Activated CD4-positive, CD25-positive, alpha-beta regulatory T cell (primary cell): ENCODE measurements around the gene GPR84.

ENCODE experiments used
- DNase-seq, 4 experiments: peaks; one replicate each; lab custom pipeline; 2025; lab: John Stamatoyannopoulos, UW

The GPR84 gene

DNA sequence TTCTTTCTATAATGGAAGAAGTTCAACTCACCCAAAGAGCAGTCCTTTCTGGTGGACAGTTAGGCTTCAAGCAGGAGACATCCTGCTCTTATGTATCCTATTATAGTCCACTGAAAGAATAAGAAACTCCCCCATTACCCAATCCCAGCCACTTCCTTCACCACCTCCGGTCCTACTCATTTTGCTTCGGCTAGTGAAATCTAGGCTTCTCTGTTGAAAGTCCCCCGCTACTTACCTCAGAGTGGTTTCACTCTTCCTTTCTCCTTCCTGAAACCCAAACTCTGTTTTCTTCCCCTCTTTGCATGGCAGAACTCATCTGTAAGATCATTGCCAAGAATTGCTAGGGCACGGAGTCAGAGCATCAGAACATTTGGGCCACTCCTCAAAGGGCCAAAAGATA lies at the start of gene GPR84:
Gene GPR84, minus strand, starts transcription at position 74 of the 400 bp plus-strand sequence. CDS start 635 bp downstream, outside the sequence.
- DNase-seq = no peak

DNA sequence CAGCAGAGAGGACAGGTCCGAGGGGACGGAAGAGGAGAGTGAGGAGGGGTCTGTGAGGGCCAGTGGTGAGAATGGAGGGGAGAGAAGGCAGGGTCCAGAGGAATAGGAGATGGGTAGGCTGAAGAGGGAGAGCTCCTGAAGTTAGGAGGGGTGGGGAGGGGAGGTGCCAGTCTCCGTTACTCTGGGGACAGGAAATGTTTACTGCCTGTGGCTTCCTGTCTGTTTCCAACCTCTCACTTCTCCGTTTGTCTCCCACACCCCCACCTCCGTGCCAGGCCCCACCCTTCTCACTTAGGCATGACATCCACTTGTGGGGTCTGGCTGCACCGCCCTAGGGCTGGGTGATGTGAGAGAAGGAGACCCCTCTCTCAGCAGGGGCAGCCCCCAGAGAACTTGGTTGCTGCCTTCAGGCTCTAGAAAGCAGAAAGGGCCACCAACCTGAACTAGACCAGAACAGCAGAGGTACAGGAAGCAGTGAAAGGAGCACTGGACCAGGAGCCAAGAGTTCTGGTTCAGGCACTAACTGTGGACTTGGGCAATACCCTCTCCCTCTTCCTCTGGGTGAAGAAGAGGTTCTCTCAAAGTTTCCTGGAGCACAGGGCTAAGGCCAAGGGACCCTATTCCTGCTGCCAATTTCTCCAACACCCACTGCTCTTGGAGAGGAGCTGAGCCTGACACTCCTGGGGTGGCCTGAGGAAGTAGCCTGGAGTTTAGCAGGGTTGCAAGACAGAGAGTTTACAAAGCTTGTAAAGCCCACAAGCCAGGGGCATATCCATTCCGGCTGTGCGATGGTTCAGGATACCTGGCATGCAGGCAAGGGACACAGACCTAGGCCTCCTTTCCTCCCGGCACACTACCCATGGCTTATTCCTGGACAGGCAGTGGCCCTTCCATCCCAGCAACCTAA lies 49.3 kb upstream of the GPR84 start:
- peak in 2 of 4 experiments; percentile 54 to 70 for DNase-seq

DNA sequence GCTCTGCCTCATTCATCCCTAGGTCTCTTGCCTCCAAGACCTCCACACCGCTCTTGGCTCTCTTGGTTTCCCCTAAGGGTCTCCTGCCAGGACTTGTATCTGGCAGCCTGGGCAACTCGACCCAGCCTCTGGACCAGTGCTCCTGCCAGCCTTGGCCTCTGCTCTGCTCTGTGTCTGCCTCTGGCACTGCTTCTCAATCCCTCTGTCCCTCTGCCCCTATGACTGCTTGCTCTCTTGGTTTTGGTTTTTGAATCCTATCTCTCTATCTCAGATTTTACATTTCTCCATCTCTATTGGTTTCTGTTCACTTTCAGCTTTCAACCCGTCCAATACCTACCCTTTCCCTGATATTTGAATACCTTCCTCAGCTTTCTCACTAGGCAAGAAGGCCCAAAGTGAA lies 48.5 kb upstream of the GPR84 start:
- DNase-seq = no peak

DNA sequence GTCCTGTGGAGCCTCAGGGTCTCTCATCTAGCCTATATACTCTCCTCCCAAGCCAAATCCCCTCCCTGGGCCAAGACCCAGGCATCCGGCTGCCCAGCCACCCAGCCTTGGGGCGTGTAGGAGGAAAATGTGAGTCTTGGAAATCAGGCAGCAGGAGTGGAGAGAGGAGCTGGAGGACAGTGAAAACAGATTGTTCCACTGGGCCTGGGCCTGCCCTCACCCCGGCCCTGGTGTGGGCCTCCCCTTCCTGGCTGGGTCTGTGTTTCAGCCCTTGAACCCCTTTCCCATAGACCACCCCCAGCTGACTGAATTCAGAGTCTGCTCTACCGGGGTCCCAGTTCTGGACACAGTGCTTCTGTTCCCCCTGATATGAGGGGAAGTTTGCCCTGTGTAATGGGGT lies 48.1 kb upstream of the GPR84 start:
- no peak for DNase-seq

DNA sequence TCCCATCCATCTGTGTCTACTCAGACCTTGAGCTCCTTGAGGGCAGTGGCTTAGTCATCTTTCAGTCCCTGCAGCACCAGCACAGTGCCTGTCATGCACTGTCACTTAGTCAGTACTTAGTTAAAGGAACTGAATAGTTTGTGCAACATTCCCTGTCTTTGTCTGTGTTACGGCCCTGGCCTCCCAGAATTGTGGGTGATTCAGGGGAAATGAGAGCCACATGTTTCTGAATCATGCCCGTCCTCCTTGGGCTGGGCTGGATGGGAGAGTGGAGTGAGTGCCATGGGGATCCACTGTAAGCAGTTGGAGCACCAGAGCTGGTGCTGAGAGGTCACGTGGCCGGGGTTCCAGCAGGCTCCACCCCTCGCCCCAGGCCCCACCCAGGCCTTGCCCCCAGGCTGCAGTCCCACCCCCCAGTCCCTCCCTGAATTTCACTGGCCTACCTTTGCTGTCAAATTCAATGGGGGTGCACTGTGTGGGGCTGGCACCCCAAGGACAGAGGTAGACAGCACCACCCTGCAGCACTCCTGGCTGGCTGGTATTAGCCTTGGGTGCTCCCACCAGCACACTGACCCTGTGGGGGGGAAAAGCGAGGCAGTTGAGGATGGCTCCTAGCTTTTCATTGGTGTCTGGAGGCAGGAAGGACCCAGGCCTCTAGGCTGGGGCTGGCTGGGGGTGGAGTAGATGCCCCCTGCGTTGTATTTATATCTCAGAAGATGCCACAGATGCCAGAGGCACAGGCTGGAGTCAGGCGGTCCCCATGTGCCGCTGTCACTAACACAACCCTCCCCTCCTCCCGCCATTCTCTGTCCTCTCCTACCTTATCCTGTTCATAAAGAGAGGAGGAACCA lies 47.3 kb upstream of the GPR84 start:
- no peak for DNase-seq

DNA sequence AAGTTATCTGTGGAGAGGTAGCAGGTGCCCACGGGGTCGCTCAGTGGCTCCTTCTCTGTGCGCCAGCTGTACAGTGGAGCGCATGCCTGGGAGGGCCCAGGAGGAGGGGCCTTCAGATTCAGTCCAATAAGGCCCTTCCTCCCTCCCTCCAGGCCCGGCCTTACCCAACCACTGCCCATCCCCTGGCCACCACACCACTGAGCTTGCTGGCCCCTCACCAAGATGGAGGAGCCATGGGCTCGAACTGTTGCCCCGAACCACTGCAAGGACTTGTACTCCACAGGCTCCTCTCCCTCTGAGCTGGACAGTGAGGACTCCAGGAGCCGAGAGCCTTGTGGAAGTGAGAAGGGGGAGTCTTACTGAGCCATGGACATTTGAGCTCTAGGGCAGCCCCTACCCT lies 45.0 kb upstream of the GPR84 start:
- DNase-seq = no peak

DNA sequence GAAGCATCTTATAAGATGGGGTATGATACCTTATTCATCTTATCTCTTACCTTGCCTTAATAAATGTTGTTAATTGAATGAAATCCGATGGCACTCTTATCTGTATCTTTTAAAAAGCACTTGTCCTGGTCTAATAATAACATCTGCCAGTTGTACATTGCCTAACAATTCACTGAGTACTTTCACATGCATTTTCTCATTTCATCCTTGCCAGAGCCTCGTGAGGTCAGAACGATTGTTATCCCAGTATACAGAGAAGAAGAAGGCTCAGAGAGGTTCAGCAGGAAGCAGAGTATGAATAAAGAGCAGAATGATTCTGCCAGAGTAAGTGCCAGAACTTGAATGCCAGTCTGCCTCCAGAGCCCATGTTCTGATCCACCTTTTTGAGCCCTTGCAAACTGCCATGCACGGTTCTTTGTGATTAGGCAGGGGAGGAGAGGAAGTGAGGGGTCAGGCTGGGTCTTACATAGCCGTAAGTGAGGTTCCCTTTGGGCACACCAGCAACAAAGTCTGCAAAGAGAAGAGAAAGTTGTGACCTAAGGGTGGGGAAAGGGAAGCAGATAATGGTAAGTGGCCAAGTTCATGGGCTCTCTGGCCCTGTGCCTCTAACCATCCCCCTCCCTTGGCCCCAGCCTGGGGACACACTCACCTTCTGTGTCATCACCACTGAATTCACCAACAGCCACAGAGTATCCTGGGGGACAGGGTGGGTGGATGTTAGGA lies 43.1 kb upstream of the GPR84 start:
- DNase-seq = no peak

DNA sequence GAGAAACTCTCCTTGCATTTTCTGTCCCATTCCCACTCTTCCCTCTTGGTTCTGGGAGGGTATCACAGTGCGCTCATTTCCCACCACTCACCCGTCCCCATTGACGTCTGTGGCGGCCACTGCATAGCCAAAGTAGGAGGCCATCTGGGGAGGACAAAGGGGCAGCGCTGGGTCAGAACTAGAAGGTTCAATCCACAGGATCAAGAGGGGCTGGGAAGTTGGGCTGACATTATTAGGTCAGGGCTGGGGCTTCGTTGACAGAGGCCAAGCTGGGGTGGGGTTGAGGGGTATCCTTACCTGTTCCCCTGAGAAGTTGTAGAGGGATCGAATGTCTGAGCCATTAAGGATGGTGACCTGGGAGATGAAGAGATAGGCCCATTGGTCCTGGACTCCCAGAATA lies 41.3 kb upstream of the GPR84 start:
- no peak for DNase-seq

DNA sequence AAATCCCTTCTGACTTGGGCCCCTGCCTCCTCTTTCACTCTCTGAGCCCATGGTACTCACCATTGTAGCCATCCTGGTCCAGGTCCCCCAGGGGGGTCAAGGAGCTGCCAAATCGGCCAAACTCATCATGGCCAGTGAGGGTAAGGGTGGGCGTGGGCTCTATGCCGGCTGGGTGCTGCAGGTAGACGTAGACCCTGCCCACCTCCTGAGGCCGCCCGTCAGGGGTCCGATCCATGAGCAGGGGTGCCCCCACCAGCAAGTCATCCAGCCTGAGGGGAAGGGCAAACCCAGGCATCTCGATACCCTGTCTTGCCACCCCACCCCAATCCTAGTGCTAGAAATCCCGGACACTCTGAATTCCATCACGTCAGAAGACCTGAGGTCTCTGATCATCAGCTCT lies 40.8 kb upstream of the GPR84 start:
- DNase-seq = no peak

DNA sequence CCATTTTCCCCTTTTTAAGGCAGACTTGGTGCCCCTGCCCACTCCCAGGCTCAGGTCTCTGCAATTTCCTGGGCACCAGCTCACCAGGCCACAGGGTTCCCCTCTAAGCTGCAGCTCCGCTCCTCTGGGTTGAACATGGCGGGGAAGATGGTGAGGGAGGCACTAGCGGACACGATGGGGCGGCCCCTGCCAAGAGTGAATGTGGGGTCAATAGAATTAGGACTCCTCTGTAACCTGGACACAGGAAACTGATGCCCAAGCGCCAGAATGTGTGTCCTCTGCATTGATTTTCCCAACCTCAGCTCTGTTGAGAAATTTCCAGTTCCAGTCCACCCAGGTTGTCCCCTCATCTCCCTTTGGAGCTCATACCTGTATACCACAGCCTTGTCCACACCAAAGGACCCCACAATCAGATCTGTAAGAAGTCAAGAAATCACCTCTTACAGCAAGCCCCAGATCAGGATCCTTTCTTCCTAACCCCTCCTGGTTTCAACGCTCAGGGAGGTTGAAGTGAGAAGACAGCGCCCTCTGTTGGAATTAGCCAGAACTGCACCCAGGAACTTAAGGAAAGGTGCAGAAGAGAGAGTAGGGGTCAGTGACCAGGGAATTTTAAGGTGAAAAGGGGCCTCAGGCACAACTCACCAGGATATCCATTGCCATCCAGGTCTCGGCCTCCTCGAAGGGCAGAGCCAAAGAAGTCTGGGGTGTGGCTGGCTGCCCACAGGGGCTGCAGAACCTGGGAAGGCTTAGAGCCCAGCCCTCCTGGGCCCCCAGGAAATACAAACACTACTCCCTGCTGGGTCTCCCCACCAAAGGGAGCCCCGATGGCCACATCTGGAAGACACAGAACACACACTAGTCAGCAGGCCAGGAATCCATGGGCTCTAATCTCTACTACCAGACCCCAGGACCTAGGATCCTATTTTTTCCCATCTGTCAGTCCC lies 40.0 kb upstream of the GPR84 start:
- DNase-seq = peak in 2 of 4 experiments; percentile 29 to 51

DNA sequence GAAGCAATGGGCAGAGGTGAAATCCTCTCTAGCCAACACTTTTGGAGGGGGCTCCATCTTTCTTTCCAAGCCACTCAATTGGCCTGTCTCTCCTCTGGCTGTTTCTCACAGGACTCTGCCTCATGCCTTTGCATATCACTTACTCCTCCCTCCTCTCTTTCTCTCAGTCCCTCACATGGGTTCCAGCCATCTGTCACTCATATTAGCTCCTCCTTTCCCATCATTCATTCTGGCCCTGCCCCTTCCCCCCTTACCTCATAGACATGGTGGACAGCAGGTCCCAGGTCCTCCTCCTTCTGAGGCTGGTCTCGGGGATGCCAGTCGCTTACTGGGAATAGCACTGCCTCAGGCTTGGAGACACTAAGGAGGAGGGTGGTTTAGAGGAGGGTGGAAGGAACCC lies 36.8 kb upstream of the GPR84 start:
- DNase-seq = no peak

DNA sequence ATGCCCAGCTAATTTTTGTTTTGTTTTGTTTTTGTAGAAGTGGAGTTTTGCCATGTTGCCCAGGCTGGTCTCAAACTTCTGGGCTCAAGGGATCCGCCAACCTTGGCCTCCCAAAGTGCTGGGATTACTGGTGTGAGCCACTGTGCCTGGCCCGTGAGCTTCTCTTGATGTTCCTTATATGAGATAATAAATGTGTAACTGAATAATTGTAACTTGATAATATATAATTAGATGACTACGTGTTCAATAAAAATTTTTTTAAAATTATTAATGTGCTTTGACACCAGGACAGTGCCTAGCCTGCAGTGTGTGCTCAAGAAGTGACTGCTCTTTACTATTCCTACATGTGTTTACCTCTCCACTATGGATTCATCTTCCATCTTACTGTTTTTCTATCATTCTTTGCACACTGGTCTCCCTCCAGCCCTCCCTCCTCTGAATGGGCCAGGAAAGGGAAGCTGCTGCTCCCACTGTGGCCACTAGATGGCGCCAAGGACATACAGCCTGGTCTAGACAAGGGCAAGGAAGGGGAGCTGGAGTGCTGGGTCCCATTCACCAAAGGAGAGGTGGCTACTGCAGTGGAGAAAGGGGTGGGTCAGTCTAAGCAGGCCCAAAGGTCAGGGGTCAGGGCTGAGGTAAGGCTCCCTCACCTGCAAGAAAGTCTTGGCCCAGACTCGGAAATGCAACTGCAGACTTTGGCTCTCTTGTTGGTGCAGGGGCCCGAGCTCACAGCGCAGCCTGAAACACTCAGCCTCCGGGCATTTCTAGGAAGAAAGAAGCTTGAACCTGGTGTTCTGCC lies 34.9 kb upstream of the GPR84 start:
- peak; percentile 66 to 89 (median 75) for DNase-seq

DNA sequence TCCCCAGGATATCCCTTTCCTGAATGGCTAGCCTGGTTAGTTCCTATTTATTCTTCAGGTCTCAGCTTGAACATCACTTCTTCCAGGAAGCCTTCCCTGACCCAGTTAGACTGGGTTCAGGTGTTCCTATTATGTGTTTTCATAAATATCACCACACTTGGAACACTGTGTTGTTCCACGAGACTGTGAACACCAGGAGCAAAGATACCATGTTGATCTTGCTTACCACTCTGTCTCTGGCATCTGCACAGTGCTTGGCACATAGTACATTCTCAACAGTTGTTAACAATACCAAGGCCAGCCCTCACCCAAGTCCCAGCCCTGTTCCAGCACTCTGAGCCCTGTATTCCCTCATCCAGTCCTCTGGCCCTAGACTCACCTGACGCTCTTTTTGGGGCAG lies 33.9 kb upstream of the GPR84 start:
- DNase-seq = no peak

DNA sequence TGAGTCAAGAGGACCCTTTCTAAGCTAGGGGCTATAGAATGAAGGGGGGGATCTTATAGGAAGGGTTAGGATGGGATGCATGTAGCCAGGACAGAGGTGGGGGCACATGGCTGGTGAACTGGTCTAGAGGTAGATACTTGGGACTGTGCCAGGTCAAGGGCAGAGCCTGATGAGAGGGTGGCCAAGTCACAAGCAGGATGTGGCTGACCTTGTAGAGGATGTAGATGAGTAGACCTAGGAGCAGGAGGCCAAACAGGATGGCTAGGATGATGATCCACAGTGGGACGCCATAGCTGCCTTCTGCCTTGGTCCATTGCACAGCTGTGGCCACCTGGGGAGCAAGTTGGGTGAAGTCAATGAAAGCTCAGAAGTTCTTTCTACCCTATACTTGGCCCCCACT lies 32.9 kb upstream of the GPR84 start:
- no peak for DNase-seq

DNA sequence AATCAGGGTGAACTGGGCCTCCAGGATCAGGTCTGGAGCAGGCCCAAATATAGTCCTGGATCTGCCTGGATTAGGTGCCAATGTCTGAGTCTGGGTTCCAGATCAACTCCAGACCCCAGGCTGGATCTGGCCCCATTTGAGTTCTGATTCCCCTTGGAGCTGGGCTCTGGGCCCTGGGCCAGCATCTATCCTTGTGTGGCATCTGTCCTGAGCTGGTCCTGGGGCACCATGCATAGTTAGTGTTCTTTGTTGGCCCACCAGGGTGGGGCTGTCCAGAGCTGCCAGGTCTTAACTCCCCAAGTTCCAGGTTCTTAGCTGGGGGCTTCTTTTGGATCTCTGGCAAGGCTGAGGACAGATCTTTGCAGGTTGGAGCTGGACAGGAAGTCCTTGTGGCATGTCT lies 31.3 kb upstream of the GPR84 start:
- no peak for DNase-seq

DNA sequence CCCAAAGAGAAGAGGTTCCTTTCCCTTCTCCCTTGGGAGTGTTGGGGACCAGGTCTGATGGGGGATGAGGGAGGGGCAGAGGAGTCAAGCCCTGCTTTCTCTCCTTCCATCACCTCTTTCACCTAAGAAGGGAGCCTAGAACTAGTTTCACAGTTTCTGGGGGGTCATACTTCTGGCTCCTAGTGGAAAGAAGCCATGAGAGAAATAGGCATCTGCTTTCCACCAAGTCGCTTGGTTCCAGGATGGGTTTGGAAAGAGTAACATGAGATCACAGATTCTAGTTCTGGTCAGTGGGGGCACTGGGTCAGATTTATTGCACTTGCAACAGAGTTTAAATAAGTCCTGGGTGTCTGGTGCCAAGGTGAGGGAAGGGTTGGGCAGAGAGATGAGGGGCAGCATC lies 30.7 kb upstream of the GPR84 start:
- DNase-seq = no peak

DNA sequence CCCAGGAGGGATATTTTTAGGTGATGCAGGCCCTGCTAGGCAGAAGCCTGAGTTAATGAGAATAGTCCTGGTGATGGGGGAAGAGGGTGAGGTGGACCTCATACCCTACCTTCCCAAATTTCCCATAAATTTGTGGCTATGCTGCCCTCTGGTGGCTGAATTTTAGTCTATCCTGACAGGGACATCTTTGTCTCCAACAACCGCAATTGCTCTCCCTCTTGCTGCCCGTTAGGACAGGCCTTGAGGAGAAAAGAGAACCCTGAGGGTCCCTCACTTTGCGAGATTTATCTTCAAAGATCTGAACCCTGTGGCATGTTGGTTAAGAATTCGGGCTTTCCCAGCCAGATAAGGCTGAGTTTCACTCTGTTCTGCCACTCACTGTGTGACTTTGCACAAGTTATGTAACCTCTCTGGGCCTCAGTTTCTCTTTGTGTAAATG lies 30.0 kb upstream of the GPR84 start:
- DNase-seq = no peak

DNA sequence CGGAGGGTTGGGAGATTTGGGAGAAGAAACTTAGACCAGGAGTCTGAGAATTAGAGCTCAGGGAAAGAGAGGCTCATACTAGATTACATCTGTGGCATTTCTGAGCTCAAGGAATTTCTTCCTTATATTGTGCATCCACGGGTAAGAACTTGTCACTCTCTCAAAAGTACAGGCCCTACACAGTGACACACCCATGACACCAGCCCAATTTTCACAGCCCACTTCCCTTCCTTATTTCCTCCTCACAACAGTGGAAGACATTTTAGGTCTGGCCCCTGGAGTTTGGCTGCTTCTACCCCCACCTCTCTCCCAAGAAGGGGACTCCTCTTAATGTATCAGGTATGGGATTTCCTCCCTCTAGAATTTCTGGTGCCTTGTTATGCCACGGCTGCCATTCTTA lies 29.5 kb upstream of the GPR84 start:
- no peak for DNase-seq

DNA sequence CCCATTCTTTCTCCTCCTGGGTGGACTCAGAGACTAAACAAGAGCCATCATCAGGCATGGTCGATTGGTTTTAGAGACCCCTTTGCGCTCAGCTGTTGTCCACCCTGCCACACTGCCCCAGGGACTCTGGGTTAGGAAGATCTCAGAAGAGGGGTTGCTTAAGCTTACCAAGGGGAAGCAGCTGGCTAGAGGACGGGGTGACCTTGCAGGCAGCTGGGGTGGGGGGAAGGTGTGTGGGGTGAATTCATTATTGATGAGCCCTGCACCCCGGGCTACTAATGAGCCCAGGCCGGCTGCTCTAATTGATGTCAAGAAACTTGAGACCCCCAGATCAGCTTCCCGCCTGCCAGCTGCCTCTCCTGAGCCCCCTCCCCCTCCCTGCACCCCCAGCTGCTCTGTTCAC lies 28.9 kb upstream of the GPR84 start:
- no peak for DNase-seq

DNA sequence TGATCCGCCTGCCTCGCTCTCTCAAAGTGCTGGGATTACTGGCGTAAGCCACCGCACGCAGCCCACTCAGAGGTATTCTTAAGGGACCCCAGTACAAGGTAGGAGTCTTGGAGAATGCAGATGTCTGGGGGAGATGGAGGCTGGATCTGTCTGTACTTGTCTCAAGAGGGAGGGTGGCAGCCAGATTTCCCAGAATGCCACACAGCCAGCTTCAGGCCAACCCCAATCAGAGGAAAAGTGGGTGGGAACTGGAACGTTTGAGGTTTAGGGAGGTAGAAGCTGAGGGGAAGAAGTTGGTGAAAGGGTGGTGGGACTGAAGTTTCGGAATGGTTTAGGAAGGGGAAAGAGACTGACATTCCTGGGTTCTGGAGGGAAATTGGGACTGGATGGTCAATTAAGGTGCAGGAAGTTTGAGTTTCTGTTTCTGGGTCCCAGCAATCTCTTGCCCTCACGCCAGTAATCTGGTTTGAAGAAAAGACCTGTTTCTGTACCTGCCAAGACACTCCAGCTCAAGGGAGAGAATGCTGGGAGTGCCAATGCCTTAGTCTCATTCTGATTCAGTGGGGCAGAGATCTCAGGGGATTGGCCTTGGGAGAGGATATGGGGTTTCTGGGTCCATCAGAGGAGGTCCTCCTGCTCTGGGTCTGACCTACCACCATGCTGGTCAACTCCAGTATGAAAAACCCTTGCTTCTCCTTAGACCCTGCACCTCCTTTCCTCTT lies 28.4 kb upstream of the GPR84 start:
- no peak for DNase-seq
